ENCODE measurements around the gene TAOK3.
"Not testable (repeated sequence)": the region's sequence is repeated elsewhere in the genome, so short reads cannot be mapped to it uniquely, and the experiment has no call there.

Gene TAOK3

DNA sequence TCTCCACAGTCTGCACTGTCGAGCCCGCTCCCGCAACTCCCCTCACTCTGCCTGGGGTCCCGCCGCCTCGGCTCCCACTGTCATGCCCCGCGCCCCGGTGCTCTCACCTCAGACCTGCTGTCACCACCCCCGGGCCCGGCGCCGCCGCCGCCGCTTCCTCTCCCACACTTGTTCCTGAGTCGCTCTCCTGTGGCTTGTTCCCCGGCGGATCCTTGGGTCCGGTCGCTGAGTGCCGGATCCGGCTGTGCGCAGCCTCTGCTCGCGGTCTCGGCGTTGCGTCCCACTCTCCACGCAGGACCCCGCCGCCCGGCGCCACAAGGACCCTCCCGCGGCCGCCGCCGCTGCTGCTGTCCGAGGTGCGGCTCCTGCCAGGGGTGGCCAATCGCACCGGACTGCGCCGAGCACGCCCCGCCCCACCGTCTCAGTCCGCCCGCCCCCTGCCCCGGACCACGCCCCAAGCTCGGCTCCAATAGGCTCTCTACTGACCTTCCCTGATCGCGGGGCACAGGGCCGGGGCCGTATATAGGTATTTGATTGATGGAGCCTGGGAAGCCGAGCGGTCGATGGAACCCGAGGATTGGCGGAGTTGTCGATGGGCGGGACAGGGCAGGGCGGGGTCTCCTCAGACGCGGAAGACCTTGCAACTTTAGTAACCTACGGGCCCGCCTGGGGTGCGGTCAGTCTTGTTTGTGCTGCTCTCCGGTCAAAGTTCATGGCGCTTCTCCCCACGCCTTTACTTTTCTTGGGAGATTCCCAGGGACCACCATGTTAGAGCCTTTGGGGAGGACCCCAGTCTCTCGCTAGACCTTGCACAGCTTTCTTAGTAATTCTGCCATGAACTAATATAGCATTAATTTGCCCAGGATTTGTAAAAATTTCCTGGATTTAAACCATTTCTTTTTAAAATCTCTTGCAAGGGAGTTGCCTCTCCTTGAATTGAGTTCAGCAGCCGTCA, at the start of gene TAOK3:
Gene TAOK3 (minus strand): TSS at position 367 of the 955 bp plus-strand sequence. CDS start 117,340 bp downstream, outside the sequence.
- peak; percentile 99 for DNase-seq

DNA sequence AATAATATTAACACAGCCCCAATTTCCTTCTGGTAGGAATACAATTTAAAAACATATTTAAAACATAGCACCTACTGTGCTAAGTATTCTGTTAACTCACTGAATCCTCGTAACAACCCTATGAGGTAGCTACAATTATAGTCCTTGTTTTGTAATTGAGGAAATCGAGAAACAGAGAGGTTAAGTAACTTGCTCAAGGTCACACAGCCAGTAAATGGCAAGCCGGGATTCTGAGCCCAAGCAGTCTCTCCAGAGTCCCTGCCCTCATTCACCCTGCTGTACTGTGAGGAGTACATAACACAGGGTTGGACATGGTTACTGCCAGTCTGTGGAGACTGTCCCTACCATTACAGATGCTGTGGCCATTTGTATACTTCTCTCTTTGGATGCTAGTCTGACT, 48.0 kb upstream of the TAOK3 start:
- no peak for DNase-seq

DNA sequence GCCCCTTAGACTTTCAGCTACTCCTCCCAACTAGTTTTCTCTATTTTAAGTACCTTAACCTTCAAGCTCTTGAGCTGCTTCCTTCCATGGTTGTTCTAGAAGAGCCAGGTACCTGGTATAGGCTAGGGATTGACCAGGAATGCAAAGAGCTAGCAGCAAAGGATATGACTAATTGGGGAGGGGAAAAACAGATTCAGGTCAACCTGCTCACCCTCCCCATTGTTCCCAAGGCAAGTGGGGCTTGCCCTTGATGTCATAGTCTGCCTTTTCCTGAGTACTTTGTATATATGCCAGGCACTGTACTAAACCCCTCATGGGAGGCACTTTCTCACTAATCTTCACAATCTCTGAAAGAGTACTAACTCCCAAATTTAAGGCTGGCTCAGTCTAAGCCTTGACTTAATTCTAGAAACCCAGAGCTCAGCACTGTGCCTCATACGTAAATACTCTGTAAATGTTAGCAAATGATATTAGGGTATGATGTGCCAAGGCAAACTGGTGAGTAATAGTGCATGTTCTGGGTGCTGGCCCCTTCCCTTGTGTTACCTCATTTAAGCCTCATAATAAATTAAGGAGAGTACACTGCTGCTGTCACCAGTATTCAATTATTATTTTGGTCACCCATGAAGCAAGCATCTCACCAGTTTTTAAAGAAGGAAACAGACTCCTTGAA, 45.8 kb upstream of the TAOK3 start:
- DNase-seq: no peak

DNA sequence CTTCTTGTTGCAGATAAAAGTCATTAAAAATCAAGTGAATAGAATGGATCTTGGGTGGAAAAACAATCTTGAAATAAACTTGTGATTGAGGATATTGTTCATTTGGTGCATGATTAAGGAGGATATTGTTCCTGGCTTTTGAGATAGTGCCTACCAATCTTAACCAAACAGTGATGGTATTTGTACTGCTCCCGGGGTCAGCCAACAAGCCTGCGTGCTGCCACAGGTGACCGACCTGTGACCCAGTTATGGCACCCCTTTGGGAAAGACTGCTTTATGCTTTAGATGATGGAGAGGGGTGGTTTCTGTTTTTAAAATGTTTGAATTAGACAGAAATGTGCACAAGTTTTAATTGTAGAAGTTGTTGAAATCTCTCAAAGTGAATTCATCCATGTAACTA, 45.2 kb upstream of the TAOK3 start:
- DNase-seq: no peak

DNA sequence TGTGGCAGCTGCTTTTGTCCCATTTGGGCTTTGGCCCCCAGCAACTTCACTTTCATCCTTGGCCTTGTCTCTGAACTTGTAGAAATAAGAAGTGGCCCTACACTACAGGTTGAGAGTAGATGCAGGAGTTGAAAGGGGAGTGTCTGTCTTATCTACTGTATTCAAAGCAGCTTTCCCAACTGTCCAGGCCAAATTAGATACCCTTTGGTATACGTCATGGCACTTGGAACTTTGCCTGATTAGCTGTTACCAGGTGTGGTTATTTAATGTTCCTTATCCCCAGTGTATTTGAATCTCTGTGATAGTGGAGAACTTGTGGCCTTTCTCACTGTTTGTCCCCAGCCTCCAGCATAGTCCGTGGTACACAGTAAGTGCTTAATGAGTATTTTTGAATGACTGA, 37.1 kb upstream of the TAOK3 start:
- DNase-seq: no peak

DNA sequence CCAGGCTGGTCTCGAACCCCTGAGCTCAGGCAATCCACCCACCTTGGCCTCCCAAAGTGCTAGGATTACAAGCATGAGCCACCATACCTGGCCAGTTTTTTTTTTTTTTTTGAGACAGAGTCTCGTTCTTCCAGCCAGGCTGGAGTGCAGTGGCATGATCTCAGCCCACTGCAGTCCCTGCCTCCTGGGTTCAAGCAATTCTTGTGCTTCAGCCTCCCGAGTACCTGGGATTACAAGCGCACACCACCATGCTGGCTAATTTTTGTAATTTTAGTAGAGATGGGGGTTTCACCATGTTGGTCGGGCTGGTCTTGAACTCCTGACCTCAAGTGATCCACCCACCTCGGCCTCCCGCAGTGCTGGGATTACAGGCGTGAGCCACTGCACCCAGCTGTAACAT, 35.5 kb upstream of the TAOK3 start:
- not testable (repeated sequence) for DNase-seq

DNA sequence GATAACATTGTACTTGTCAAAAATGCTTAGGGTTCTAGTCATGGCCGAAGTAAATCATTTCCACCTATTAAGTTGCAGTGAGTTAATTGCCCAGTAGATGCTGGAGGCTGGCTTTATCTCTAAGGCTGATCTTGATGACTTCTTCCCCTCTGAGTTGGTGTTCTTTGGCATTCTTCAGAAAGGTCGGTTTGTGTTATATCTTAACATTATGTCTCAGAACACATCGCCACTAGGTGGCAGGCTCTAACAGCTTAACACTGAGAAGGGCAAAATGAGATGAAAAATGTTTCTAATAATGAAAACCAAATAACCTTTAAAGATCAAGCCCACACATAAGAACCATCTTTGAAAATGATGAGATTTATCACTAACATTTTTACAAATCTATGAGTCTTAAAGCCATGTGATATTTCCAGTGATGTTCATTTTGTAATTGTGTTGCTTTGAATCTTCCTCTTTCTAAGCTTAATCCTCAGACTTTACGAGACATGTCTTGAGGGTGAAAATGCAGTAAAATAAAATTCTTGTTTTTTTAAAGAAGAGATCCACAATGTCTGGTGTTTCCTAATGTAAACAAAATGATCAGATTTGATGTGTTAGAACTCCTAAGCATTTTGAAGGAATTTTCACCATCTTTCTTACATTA, 32.3 kb upstream of the TAOK3 start:
- peak; percentile 52 for DNase-seq

DNA sequence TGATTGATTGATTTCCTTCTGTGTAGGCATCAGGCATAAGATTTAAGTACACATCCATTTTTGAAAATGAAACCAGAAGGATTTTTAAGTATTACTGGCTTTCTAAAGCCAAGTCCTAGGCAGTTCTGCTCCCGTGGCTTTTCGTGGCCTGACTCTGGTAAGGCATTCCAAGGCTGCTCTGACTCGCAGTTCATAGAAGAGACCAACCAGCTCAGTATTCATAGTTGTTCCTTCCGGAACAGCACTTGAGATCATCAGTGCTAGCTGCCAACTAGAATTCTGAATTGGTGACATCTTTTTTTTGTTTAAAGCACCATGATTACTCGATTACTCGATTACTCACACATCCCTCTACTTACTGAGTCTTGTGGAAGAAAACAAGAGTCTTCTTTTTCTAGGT, 29.5 kb upstream of the TAOK3 start:
- no peak for DNase-seq

DNA sequence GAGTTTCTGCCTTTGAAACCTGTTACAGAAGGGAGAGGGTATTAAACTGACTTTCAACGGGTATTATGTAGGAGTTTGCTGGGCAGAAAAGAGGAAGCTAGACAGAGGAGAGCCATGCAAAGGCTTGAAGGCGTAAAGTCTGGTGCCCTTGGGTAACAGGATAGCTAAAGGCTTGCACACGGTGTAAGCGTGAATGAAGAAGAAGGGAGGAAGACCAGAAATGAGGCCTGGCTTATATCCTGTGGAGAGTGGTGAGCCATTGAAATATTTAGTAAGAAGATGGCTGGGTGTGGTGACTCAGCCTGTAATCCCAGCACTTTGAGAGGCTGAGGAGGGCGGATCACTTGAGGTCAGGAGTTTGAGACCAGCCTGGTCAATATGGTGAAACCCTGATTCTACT, 26.2 kb upstream of the TAOK3 start:
- DNase-seq: no peak

DNA sequence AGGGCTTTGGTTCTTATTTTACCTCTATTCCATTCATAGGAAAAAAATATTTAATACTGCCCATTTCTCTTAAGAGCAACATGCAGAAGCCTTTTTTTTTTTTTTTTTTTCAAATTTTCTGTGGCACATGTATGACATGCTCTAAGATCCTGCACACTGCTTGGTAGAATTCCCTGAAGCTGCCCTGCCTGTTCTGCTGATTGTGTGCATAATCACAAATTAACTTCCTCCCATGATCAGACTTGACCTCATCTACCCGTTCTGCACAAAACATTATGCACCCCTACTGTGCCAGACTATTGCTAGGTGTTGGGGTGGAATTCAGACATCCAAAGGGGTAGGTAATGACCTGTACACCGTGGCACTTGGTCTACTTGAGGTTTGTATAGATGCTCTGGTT, 25.8 kb upstream of the TAOK3 start:
- no peak for DNase-seq

DNA sequence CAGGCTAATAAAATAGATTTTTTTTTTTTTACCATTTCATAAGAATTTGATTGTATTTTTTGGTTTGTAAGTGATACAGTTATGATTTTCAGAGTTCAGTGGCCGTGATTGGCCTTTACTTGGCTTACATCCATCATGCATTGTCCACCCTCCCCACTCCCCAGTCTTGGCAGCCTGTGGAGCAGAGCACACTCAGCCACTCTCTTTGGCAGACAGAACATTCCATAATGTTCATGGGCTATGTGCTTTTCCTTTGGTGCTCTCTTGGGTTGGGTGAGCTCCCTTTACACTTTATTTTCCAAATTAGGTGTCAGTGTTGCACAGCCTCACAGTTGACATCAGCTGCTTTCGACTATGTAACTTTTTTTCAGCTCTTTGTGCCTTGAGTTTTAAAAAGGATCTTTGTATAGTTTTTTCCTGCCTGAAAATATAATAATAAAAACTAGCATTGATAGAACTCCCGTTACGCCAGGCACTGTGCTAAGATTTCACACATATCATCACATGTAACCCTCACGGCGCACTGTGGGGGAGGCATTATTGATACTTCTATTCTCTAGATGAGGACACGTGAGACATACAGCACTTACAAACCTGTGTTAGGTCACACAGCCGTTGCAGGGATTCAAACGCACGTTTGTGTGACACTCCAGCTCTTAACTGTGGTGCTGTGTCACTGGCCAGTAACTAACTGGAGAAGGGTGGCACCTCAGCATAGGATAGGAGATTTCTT, 25.2 kb upstream of the TAOK3 start:
- DNase-seq: no peak

DNA sequence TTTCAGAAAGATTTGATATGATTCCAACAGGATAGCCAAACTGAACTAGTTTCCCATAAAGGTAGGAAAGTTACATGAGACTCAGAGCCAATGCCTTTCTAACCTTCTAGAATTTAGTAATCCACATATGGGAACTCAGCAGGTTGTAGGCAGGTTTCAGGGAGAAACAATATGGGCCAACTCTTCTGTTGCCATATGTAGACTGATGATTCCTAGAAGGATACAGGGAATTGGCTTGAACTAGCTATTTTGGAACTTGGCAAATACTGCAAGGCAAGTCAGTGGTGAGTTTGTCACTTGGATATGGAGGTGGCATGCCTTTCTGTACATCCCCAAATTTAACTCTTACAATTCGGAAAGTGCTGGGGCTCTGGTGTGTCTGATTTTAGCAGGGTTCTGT, 19.1 kb upstream of the TAOK3 start:
- DNase-seq: no peak

DNA sequence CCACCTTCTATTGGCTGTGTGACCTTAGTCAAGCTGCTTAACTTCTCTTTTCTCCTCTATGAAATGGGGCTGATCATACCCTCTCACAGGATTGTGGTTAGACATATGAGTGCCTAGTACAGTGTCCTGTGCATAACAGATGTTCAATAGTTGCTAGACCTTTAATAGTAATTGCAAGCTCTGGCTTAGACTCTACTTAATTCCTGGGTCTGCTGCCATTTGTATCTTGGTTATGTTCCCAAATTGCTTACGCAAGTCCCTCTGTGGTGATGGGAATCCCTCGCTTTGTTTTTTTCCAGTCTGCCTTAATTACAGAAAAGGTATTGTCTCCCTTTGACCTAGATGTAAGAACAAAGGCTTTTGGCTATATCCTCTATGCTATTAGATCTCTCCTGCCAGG, 18.7 kb upstream of the TAOK3 start:
- DNase-seq: no peak

DNA sequence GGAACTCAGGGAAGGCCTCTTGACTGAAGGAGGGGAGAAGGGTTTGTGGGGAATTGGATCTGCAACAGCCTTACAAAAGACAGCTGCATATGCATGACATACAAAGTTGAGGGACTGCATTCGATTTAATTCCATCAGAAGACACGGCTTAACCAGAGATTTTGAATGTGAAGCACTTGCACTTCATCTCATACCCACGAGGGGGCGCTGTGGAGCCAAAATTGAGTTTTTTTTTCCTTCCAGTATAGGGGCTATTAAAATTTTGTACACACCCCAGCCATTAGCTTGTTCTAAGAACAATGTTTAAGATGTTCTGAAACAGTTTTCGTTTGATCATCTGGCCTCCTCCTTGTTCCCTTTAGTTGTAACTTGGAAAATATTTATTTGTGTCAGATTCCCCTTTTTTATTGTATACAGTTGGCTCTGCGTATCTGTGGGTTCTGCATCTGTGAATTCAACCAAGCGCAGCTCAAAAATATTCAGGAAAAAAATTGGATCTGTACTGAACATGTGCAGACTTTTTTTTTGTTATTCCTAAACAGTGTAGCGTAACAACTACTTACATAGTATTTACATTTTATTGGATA, 5.3 kb upstream of the TAOK3 start:
- peak; percentile 83 for DNase-seq

DNA sequence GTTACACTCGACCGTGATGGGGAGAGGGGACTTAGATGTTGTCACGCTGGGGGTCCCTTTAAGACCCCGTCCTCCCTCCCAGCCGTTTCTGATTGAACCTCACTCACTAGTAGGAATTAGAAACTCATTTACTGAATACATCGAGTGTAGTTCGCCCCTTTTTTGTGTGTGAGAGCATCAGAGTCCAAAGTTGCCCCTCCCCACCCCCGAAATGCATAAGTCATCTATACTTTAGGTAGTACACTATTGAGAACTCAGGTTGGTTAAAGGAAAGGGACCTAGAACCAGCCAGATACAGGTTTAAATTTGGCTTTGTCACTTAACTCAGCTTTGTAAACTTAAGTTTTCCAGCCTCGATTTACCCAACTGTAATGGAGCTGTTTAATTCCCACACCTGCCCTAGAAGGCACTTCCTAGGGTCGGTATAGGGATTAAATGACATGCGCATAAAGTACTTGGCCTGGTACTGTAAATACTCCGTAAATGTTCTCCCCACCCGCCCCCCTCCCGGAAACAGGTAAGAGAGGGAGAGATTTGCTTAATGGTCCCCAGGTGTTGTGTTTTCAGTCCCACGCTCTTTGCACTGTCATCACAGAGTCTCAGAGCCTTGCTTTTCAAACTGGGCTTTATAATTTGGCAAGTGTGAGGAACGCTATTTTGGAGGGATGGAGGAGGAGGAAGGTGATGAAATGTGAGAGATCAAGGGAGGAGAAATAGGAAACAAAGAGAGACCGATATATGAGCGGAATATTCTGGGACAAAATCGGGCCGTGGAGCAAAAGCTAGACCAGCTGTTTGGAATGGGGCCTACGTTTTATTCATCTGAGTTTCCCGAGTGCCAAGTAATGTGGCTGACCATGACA, 4.5 kb upstream of the TAOK3 start:
- DNase-seq: peak; percentile 18

DNA sequence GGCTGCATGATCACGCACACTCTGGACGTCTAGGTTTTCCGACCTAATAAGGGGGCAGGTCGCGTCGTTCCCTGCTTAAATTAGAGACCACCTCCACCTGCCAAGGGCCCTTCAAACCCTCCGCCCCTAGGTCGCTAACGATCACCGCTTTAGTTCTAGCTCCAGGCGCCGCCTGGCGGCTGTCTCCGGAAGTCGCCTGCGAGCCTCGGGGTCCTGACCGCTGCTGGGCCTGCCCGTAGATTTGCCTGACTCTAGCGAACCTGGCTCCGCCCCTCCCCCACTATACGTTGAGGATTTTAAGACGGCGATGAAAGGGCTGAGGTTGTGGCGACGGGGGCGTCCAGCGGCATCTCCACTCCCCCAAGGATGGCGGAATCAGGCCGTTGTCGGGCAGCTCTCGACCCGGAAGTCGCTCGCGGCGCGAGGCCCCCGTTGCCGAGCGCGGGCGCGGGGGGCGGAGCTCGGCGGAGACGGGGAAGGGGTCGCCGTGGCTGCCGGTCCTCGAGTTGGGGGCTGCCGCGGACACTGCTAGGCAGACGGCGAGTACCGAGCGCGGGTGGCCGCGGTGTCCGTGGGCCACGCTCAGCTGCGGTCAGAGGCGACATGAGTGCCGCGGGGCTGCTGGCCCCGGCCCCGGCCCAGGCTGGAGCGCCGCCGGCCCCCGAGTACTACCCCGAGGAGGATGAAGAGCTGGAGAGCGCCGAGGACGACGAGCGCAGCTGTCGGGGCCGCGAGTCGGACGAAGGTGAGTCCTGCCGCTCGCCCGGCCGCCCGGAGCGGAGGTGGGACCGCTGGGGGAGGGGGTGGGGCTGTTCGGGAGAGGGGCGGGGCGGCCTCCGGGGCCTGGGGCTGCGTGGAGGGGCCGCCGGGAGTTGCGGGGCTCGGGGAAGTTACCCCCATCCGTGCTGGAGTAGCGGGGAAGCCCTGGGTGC, 3.6 kb upstream of the TAOK3 start, which contains the start of gene SUDS3:
Gene SUDS3 (plus strand): TSS at position 467 of the 932 bp plus-strand sequence. CDS start 137 bp downstream, at position 604.
- peak; percentile 94 for DNase-seq

DNA sequence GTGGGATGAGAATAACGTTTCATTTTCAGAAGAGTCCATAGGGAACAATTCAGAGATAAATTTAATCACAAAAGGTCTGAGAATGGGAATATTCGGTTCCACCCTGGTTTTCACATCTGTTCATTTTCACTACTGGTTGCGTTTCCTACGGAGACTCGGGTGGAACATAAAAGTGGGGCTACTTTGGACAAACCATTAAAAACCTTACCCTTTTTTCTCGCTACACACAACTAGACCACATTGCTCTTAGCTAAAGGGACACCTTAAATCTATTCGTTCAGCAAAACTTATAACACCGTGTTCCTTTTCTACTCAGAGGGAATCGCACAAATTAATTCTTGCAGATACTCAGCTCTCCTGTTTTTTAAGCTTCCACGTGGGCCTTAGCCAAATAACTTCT, 2.6 kb upstream of the TAOK3 start:
- no peak for DNase-seq

DNA sequence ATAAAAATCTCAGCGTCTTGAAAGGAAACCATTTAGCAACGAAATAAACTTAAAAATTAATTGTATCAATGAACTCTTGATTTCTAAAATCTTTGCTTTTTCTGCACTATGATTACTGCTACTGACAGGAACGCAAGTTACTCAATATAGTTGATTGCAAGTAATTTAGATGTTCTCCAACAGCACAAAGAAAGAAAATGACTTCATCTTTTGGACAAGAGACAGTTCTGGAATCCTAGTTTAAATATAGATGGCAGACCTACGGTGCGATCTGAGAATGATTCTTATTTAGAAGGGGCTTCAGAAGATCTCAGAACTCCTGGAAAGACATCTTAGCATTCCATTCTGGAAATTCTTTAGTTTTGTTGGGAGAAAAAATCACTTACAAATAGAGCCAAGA, 2.2 kb upstream of the TAOK3 start:
- DNase-seq: no peak

DNA sequence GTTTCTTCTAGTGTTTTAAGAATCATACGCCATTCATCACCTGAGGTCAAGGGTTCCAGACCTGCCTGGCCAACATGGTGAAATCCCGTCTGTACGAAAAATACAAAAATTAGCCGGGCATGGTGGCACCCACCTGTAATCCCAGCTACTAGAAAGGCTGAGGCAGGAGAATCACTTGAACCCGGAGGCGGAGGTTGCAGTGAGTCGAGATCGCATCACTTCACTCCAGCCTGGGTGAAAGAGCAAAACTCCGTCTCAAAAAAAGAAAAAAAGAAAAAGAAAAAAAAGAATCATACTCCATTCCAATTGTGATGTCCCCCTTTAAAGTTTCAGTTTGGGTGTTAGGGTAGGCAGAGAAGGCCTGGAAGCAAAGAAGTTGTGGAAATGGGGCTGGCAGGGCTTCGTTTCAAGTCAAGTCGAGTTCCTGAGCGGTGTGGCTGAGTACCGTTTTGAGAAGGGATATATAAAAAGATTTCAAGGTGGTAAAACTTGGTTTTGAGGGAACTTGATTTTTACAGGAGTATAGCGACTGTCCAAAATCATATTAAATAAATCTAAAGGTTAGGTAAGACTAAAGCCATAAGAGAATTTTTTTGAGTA, 1.5 kb upstream of the TAOK3 start:
- no peak for DNase-seq

DNA sequence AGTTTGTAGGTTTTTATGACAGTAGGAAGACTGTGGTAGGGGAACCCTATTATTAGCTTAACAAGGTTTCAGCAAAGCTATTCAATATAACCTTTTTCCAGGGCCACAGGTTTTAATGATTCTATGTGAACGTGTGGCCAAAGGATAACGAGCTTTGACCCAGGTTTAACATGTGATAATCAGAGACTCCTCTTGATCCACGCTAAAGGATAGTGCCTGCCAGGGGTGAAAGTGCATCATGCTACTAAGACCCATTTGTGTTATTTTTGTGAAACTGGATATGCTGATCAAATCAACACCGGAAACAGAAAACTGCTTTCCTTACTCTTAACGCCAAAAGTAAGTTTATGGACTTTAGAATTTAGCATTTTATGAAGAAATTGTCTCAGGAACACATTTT, 909 bp upstream of the TAOK3 start:
- DNase-seq: no peak

All from CD4-positive, alpha-beta T cell treated with Interleukin-10 for 1 hour (primary cell).